Testis (tissue), 3 donors: Measurements from ENCODE around the gene L1CAM. TPM values are rescaled to one million over a fixed set of nuclear protein-coding genes. Genes with fewer than 3 reads are reported as not detected.

Experiments
- DNase-seq: peaks from one replicate; pipeline ENCODE4 v3.0.0-alpha.2; 2019
- H3K27ac ChIP-seq, 2 donors: fragments of 200-600 bp; sonication (generic); one replicate each; pipeline ENCODE4 v1.5.1; 2019
- H3K27me3 ChIP-seq: fragments of 200-600 bp; sonication (generic); one replicate; pipeline ENCODE4 v1.5.1; 2019
- H3K36me3 ChIP-seq: fragments of 200-600 bp; sonication (generic); one replicate; pipeline ENCODE4 v1.5.1; 2017; ENCODE audit warnings: low read depth; ENCODE audit errors: missing control alignments
- H3K4me1 ChIP-seq: fragments of 200-600 bp; sonication (generic); one replicate; pipeline ENCODE4 v1.5.1; 2019
- H3K4me3 ChIP-seq, 2 donors: fragments of 200-600 bp; sonication (generic); one replicate each; pipeline ENCODE4 v1.5.1; 2017 to 2019
- H3K9me3 ChIP-seq: fragments of 200-600 bp; sonication (generic); one replicate; pipeline ENCODE4 v1.5.1; 2017
- CTCF ChIP-seq, 3 experiments: fragments of 450-650 bp in 2 of 3; fragments of 200-600 bp in 1 of 3; sonication (generic) in 1 of 3; IDR thresholded peaks; one replicate each; pipeline ENCODE4 v1.5.1; 2016 to 2019; ENCODE audit warnings: antibody characterized with exemption in 3 of 3, mild to moderate bottlenecking in 2 of 3, moderate library complexity in 1 of 3
- POLR2A ChIP-seq: fragments of 450-650 bp; IDR thresholded peaks from one replicate; pipeline ENCODE4 v1.6.1; 2017; ENCODE audit warnings: antibody characterized with exemption, mild to moderate bottlenecking, moderate library complexity
- WGBS, 2 donors: methylation state at CpG; one replicate each; pipeline ENCODE4 v1.1.5; 2018; 5-methylcytosine and 5-hydroxymethylcytosine counted together
- intact Hi-C: fragments of 100-400 bp; cut with DNase I; formaldehyde crosslinking; loops from one replicate; pipeline ENCODE4 v1.15.1; 2023; ENCODE audit warnings: low total_unique reads
- polyA plus RNA-seq: library from polyadenylated mRNA; stranded (reverse); fragments of 350-450 nt; fragmentation: Illumina TruSeq; extraction: RNeasy Lipid Tissue Mini Kit (QIAGEN cat#74804); gene quantifications from one replicate; pipeline ENCODE4 v1.2.3, GENCODE V29; 2014; ENCODE audit warnings: low read depth, low replicate concordance; ENCODE audit not compliant: insufficient read depth
- total RNA-seq, 2 donors: library from RNA; depleted of rRNA; stranded (reverse); fragments of >200 nt; gene quantifications; one replicate each; pipeline ENCODE4 v1.2.3, GENCODE V29; 2016

L1CAM gene
- total and polyA plus RNA-seq, 3 donors from 2014 or later, result 1.7 to 4.5 (median 2.5) TPM

GRCh38 chrX:153884136-153884535, 1.8 kb downstream of the L1CAM start:
- H3K9me3 ChIP-seq, result no peaks in the 10 kb centered on the region
- intact Hi-C loops, result no loop called here
- no peak for DNase-seq
- 83 to 85% methylated on average over 10 to 13 of the region's 13 CpGs for WGBS, 2 donors
- TF ChIP-seq CTCF (IDR thresholded peaks at IDR 0.05), result no peak
- TF ChIP-seq POLR2A, result no peak
- no peak overlapping the region for H3K27ac ChIP-seq
- no peaks in the 10 kb centered on the region for H3K36me3 ChIP-seq
- H3K4me3 ChIP-seq, result no peak overlapping the region
- no peaks in the 10 kb centered on the region for H3K27me3 ChIP-seq
- H3K4me1 ChIP-seq, result no peaks in the 10 kb centered on the region

- DNase-seq, result no peak
- Histone ChIP-seq H3K9me3 (no peaks in the 10 kb centered on the region), H3K4me3 (no peak overlapping the region), H3K4me1 (no peaks in the 10 kb centered on the region), H3K27me3 (no peaks in the 10 kb centered on the region), H3K36me3 (no peaks in the 10 kb centered on the region), H3K27ac (no peak overlapping the region)
- 51 to 62% methylated on average over 6 to 11 of the region's 13 CpGs for WGBS, 2 donors
- intact Hi-C loops, result no loop called here
- TF ChIP-seq POLR2A, result no peak
- no peak for TF ChIP-seq CTCF (IDR thresholded peaks at IDR 0.05)
These were observed 2.7 kb downstream of the L1CAM start for GRCh38 chrX:153883163-153883843.

- Histone ChIP-seq H3K27ac (no peak overlapping the region), H3K9me3 (no peaks in the 10 kb centered on the region), H3K4me3 (no peak overlapping the region), H3K4me1 (no peaks in the 10 kb centered on the region), H3K27me3 (no peaks in the 10 kb centered on the region), H3K36me3 (no peaks in the 10 kb centered on the region)
- TF ChIP-seq CTCF (IDR thresholded peaks at IDR 0.05), result no peak
- no peak for TF ChIP-seq POLR2A
- no peak for DNase-seq
- intact Hi-C loops, result no loop called here
- WGBS, 2 donors, result 64% methylated on average over 4 of the region's 7 CpGs; no CpG with 5 or more reads in 1 of the 2 donors
These were observed 3.4 kb downstream of the L1CAM start for GRCh38 chrX:153882557-153882956.

GRCh38 chrX:153882086-153882498, 3.9 kb downstream of the L1CAM start:
- Histone ChIP-seq H3K4me3 (no peak overlapping the region), H3K4me1 (no peaks in the 10 kb centered on the region), H3K27me3 (no peaks in the 10 kb centered on the region), H3K27ac (no peak overlapping the region), H3K9me3 (no peaks in the 10 kb centered on the region), H3K36me3 (no peaks in the 10 kb centered on the region)
- WGBS, 2 donors, result 67% methylated on average over 4 of the region's 8 CpGs; no CpG with 5 or more reads in 1 of the 2 donors
- no peak for DNase-seq
- no peak for TF ChIP-seq POLR2A
- TF ChIP-seq CTCF (IDR thresholded peaks at IDR 0.05), result no peak
- intact Hi-C loops, result no loop called here

- intact Hi-C loops, result no loop called here
- no peak for DNase-seq
- TF ChIP-seq POLR2A (no peak), CTCF (IDR thresholded peaks at IDR 0.05) (no peak)
- H3K36me3 ChIP-seq, result no peaks in the 10 kb centered on the region
- H3K4me3 ChIP-seq, result no peak overlapping the region
- no peaks in the 10 kb centered on the region for H3K27me3 ChIP-seq
- H3K4me1 ChIP-seq, result no peaks in the 10 kb centered on the region
- H3K9me3 ChIP-seq, result no peaks in the 10 kb centered on the region
- 89 to 100% methylated on average over 2 to 6 of the region's 7 CpGs for WGBS, 2 donors
- no peak overlapping the region for H3K27ac ChIP-seq
These were observed 4.7 kb downstream of the L1CAM start for GRCh38 chrX:153881281-153881680.
